HG02571 (cell line): ENCODE data around the gene PATZ1.
"Not testable (repeated sequence)": the region's sequence is repeated elsewhere in the genome, so short reads cannot be mapped to it uniquely, and the experiment has no call there.

Experiments used
- ATAC-seq: cut with Tn5 transposase; IDR thresholded peaks from one replicate; pipeline ENCODE4 v1.9.1; 2021; ENCODE audit warnings: mild to moderate bottlenecking, moderate library complexity; ENCODE audit not compliant: unreplicated experiment

Gene PATZ1

GRCh38 chr22:31346255-31346732 is at the start of gene PATZ1:
TSS of gene PATZ1 (minus strand) at chr22:31346346. CDS start at chr22:31345602, 744 bp downstream.
- no peak for ATAC-seq

- ATAC-seq, result no peak
These were observed 48.2 kb upstream of the PATZ1 start for GRCh38 chr22:31394326-31394725.

GRCh38 chr22:31393893-31394292 is 47.7 kb upstream of the PATZ1 start:
- no peak for ATAC-seq

- ATAC-seq, result not testable (repeated sequence)
These were observed 32.5 kb upstream of the PATZ1 start for GRCh38 chr22:31378651-31379050.

DNA sequence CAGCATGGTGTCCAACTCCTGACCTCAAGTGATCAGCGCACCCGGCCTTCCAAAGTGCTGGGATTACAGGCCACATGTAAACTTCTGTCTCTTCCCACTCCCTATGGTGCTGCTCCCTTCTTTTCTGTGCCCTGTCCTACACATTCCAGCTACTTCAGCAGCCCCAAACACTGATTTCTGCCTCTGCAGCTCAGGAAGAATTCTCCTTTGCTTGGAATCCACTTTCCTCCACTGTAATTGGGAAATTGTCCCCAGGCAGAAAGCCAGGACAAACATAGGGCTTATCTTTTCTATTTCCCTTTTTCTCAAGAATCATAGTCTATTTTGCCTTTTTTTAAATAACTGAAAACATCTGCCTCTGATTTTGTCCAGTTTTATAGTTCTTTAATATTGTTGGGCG is 32.0 kb upstream of the PATZ1 start:
- no peak for ATAC-seq

- no peak for ATAC-seq
These were observed 31.5 kb upstream of the PATZ1 start for GRCh38 chr22:31377612-31378011.

DNA sequence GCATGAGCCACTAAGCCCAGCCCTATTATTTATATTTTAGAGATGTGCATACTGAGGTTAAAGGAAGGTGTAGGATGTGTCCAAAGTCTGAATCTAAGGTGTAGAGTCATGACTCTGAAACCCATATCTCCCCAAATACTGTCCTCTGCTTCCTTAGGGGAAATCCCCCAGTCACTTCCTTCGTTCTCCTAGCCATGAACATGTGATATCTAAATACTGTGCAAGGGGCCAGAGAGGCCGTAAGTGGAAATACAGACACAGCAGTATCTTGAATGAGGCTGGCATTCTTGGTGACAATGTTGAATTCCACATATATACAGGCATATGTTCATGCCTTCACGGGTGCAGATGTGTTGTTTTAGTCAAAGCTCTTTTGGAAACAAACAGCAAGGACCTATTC is 21.3 kb upstream of the PATZ1 start:
- no peak for ATAC-seq

GRCh38 chr22:31363885-31364465 is 17.8 kb upstream of the PATZ1 start:
- ATAC-seq, result no peak

GRCh38 chr22:31361743-31362142 is 15.6 kb upstream of the PATZ1 start:
- ATAC-seq, result no peak

DNA sequence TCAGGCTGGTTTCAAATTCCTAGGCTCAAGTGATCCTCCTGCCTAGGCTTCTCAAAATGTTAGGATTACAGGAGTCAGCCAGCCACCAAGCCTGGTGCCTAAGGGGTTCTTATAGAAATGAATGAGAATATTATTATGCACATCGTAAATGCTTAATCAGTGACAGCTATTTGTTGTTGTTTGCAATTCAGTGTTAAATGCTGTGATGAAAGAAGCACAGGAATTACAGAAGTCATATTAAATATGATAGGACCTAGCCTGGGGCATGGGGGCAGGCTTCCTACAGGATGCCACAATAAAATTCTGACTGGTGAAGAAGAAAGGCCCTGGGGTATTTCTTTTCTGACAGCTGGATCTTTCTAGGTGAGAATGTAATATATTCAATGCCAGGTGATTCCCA is 13.9 kb upstream of the PATZ1 start:
- no peak for ATAC-seq

DNA sequence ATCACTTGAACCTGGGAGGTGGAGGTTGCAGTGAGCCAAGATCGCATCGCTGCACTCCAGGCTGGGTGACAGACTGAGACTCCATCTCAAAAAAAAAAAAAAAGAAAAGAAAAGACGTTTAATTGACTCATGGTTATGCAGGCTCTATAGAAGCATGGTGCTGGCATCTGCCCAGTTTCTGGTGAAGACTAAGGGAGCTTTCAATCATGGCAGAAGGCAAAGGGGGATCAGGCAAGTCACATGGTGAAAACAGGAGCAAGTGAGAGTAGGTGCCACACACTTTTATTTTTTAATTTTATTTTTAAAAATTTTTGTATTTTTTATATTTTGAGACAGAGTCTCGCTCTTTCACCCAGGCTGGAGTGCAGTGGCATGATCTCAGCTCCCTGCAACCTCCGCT is 8.4 kb upstream of the PATZ1 start:
- no peak for ATAC-seq

DNA sequence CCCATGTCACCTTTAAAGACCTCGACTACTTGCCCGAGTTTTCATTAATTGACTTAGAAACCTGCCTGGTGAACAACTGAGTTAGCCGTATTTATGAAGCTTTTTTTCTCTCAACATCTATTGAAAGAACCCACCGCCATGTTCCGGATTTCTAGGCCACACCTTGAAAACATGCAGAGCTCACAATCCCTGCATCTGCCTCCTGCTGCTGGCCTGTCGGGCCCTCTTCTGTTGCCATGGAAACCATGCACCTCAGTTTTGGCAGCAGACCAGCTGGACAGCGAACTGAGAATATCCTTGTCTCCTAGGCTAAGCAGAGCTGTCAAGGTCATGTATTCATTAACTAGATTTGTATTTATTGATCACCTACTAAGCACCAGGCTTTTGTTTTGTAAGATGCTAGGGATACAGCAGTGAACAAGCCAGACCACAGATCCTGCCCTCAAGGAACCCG is 4.3 kb upstream of the PATZ1 start:
- ATAC-seq, result no peak

- ATAC-seq, result no peak
These were observed 3.8 kb upstream of the PATZ1 start for GRCh38 chr22:31349960-31350359.

- ATAC-seq, result no peak
These were observed 2.6 kb upstream of the PATZ1 start for GRCh38 chr22:31348766-31349165.

DNA sequence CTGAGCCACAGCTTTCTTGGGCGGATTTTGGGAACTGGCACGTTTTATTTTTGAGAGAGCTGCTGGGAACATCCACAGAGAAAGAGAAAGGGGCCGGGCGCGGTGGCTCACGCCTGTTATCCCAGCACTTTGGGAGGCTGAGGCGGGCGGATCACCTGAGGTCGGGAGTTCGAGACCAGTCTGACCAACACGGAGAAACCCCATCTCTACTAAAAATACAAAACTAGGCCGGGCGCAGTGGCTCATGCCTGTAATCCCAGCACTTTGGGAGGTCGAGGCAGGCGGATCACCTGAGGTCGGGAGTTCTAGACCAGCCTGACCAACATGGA is 1.8 kb upstream of the PATZ1 start:
- not testable (repeated sequence) for ATAC-seq

DNA sequence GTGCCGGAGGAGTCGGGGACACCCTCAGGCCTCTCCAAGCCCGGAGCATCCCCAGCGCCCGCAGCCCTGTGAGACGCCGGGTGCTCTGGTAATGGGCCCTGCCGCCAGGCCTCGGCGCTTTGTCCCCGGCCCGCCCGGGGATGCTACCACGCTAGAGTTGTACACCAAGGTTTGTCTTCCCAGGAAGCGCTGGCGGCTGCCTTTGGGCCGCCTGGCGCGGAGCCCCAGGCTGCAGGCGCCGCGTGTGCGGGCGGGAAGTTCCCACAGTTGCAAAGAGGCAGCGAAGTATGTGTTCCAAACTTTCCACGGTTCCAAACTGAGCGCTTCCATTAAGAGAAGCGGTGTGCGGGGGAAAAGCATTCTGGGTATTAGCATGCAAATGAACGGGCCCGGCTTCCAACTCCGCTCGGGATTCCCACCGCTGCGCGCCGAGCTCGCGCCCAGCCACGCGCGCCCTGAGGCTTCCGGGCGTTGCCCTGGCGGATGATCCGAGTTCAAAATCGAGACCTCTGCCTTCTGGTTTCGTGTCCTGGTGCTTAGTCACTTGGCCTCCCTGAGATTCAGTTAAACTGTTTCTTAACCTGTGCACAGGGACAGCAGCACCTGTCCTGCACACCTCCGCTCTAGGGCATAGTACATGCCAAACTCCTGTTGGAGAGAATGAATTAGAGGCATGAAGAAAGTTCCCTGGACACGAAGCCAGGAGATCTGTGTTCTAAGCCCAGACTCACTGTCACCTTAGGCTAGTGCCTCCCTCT is 1.3 kb upstream of the PATZ1 start:
- ATAC-seq, result no peak

- no peak for ATAC-seq
These were observed 646 bp upstream of the PATZ1 start for GRCh38 chr22:31346733-31347250.

- ATAC-seq, result no peak
These were observed 553 bp downstream of the PATZ1 start for GRCh38 chr22:31345331-31346254.

- no peak for ATAC-seq
These were observed 1.4 kb downstream of the PATZ1 start for GRCh38 chr22:31344578-31345330.

GRCh38 chr22:31344256-31344577 is 1.9 kb downstream of the PATZ1 start:
- no peak for ATAC-seq
